HEK293 (cell line): ENCODE results near the gene ST3GAL2.

Experiments used
- CTCF ChIA-PET: fragments of 350-600 bp; formaldehyde crosslinking; extraction: SDS; loops from one replicate; lab custom pipeline; 2021; ENCODE audit warnings: antibody characterized with exemption; lab: Yijun Ruan, JAX
- POLR2A ChIA-PET: fragments of 300-600 bp; formaldehyde crosslinking; extraction: SDS; loops from one replicate; lab custom pipeline; 2020; ENCODE audit warnings: antibody characterized with exemption, inconsistent platforms; lab: Yijun Ruan, JAX
- H3K27ac ChIP-seq: fragments of 200-500 bp; sonication (Bioruptor generic); 2 replicates; pipeline ENCODE4 v1.5.1; 2014; ENCODE audit warnings: low read depth, low read length, control low read depth, inconsistent platforms; ENCODE audit errors: extremely low read depth
- H3K36me3 ChIP-seq, 2 experiments: fragments of 200-500 bp in 1 of 2; sonication (Bioruptor generic) in 1 of 2; 1 replicate in 1 of 2; 2 replicates in 1 of 2; pipeline ENCODE4 v1.5.1; 2014 to 2017; ENCODE audit warnings: inconsistent platforms in 2 of 2, low read length in 2 of 2; ENCODE audit not compliant: control insufficient read depth in 2 of 2, insufficient read depth in 1 of 2
- H3K4me1 ChIP-seq: fragments of 200-500 bp; sonication (Bioruptor generic); 2 replicates; pipeline ENCODE4 v1.5.1; 2014; ENCODE audit warnings: mild to moderate bottlenecking, low read length, inconsistent platforms; ENCODE audit not compliant: control insufficient read depth, insufficient read depth
- H3K4me3 ChIP-seq: 2 replicates; pipeline ENCODE4 v1.5.1; 2011; ENCODE audit warnings: low read depth, mild to moderate bottlenecking, control low read depth, low read length, moderate library complexity
- H3K9me3 ChIP-seq: fragments of 200-500 bp; sonication (Bioruptor generic); 2 replicates; pipeline ENCODE4 v1.5.1; 2014; ENCODE audit warnings: low read depth, low read length, inconsistent platforms; ENCODE audit not compliant: control insufficient read depth, insufficient read depth
- ATF2 ChIP-seq: fragments of 450-650 bp; formaldehyde crosslinking; IDR thresholded peaks from 2 replicates; pipeline ENCODE4 v1.5.1; 2016; ENCODE audit warnings: missing biosample characterization, missing genetic modification characterization, low read depth
- CTCF ChIP-seq: fragments of 450-650 bp; formaldehyde crosslinking; IDR thresholded peaks from 2 replicates; pipeline ENCODE4 v1.5.1; 2016; ENCODE audit warnings: missing biosample characterization, missing genetic modification characterization
- EGR2 ChIP-seq: fragments of 450-650 bp; formaldehyde crosslinking; IDR thresholded peaks from 2 replicates; pipeline ENCODE4 v1.5.1; 2016; ENCODE audit warnings: low read depth, missing biosample characterization, missing genetic modification characterization
- GLIS2 ChIP-seq: fragments of 450-650 bp; formaldehyde crosslinking; IDR thresholded peaks from 2 replicates; pipeline ENCODE4 v1.5.1; 2016; ENCODE audit warnings: missing biosample characterization, missing genetic modification characterization
- KLF1 ChIP-seq: fragments of 450-650 bp; formaldehyde crosslinking; IDR thresholded peaks from 2 replicates; pipeline ENCODE4 v1.5.1; 2016; ENCODE audit warnings: missing biosample characterization, missing genetic modification characterization
- KLF8 ChIP-seq: fragments of 450-650 bp; formaldehyde crosslinking; IDR thresholded peaks from 2 replicates; pipeline ENCODE4 v1.5.1; 2016; ENCODE audit warnings: missing biosample characterization, missing genetic modification characterization
- MYNN ChIP-seq: fragments of 450-650 bp; formaldehyde crosslinking; IDR thresholded peaks from 2 replicates; pipeline ENCODE4 v1.5.1; 2016; ENCODE audit warnings: missing biosample characterization, missing genetic modification characterization, borderline replicate concordance
- PATZ1 ChIP-seq: fragments of 450-650 bp; formaldehyde crosslinking; IDR thresholded peaks from 2 replicates; pipeline ENCODE4 v1.5.1; 2016; ENCODE audit warnings: missing biosample characterization, missing genetic modification characterization
- SETDB1 ChIP-seq: IDR thresholded peaks from one replicate; pipeline ENCODE4 v1.6.1; 2017; ENCODE audit warnings: mild to moderate bottlenecking, low read length, moderate library complexity, mixed read lengths; ENCODE audit not compliant: insufficient read length
- ZBTB17 ChIP-seq: fragments of 450-650 bp; formaldehyde crosslinking; IDR thresholded peaks from 2 replicates; pipeline ENCODE4 v1.5.1; 2016; ENCODE audit warnings: missing biosample characterization, missing genetic modification characterization
- ZIC2 ChIP-seq: fragments of 450-650 bp; formaldehyde crosslinking; IDR thresholded peaks from 2 replicates; pipeline ENCODE4 v1.5.1; 2016; ENCODE audit warnings: missing biosample characterization, missing genetic modification characterization
- ZNF10 ChIP-seq: fragments of 450-650 bp; formaldehyde crosslinking; IDR thresholded peaks from 2 replicates; pipeline ENCODE4 v1.5.1; 2017; ENCODE audit warnings: missing biosample characterization, missing genetic modification characterization
- ZNF211 ChIP-seq: fragments of 450-650 bp; formaldehyde crosslinking; IDR thresholded peaks from 2 replicates; pipeline ENCODE4 v1.5.1; 2016; ENCODE audit warnings: low read depth, missing biosample characterization, missing genetic modification characterization
- ZNF248 ChIP-seq: fragments of 450-650 bp; formaldehyde crosslinking; IDR thresholded peaks from 2 replicates; pipeline ENCODE4 v1.5.1; 2017; ENCODE audit warnings: missing biosample characterization, missing genetic modification characterization
- ZNF335 ChIP-seq: fragments of 450-650 bp; formaldehyde crosslinking; conservative IDR thresholded peaks from 2 replicates; pipeline ENCODE4 v1.5.1; 2016; ENCODE audit warnings: missing biosample characterization, missing genetic modification characterization
- ZNF394 ChIP-seq: fragments of 450-650 bp; formaldehyde crosslinking; IDR thresholded peaks from 2 replicates; pipeline ENCODE4 v1.5.1; 2016; ENCODE audit warnings: missing biosample characterization, missing genetic modification characterization, mild to moderate bottlenecking, moderate library complexity, borderline replicate concordance
- ZNF561 ChIP-seq: fragments of 450-650 bp; IDR thresholded peaks from 2 replicates; pipeline ENCODE4 v1.5.1; 2018; ENCODE audit warnings: missing biosample characterization, missing genetic modification characterization, borderline replicate concordance
- ZNF600 ChIP-seq: fragments of 450-650 bp; formaldehyde crosslinking; IDR thresholded peaks from 2 replicates; pipeline ENCODE4 v1.5.1; 2016; ENCODE audit warnings: missing biosample characterization, missing genetic modification characterization
- ZNF626 ChIP-seq: fragments of 450-650 bp; sonication (Bioruptor Pico); formaldehyde crosslinking; IDR thresholded peaks from 2 replicates; pipeline ENCODE4 v1.5.1; 2018; ENCODE audit warnings: missing biosample characterization, missing genetic modification characterization, inconsistent platforms
- ZNF629 ChIP-seq: fragments of 450-650 bp; formaldehyde crosslinking; IDR thresholded peaks from 2 replicates; pipeline ENCODE4 v1.5.1; 2017; ENCODE audit warnings: missing biosample characterization, missing genetic modification characterization
- ZNF660 ChIP-seq: fragments of 450-650 bp; IDR thresholded peaks from 2 replicates; pipeline ENCODE4 v1.5.1; 2018; ENCODE audit warnings: missing biosample characterization, mild to moderate bottlenecking, missing genetic modification characterization
- ZXDB ChIP-seq: fragments of 450-650 bp; formaldehyde crosslinking; IDR thresholded peaks from 2 replicates; pipeline ENCODE4 v1.5.1; 2016; ENCODE audit warnings: missing biosample characterization, missing genetic modification characterization
- TF ChIP-seq, protein P1 (sequence below): fragments of 450-650 bp; formaldehyde crosslinking; IDR thresholded peaks from 2 replicates; pipeline ENCODE4 v1.5.1; 2016; ENCODE audit warnings: missing biosample characterization, missing genetic modification characterization
- TF ChIP-seq, protein P2 (sequence below): fragments of 450-650 bp; IDR thresholded peaks from 2 replicates; pipeline ENCODE4 v1.5.1; 2018; ENCODE audit warnings: missing biosample characterization, mild to moderate bottlenecking, missing genetic modification characterization
- TF ChIP-seq, protein P3 (sequence below): fragments of 450-650 bp; formaldehyde crosslinking; IDR thresholded peaks from 2 replicates; pipeline ENCODE4 v1.5.1; 2016; ENCODE audit warnings: missing biosample characterization, missing genetic modification characterization

Gene ST3GAL2

DNA sequence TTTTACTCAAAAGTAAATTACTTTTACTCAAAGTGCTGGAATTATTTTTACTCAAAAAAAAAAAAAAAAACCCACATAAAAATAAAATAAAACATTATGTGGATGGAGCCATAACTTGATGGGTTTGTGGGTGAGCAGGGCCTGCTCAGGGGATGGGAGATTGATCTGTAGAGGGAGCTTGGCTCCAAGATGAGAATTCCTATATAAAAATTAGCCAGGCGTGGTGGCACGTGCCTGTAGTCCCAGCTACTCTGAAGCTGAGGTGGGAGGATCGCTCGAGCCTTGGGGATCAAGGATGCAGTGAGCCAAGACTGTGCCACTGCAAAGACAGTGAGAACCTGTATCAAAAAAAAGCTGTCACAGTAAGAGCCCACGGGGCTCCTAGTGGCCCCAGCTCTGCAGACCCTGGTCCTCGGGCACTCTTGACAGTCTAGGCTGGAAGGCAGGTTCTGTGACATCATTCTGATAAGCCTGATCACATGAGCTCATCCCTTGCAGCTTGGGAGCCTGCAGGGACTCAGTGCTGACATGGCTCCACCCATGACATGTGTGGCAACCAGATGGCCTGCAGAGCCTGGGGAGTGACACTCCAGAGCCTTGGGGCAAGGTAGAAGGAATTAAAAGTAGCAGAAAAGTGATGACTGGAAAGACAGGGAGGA is 42.5 kb downstream of the ST3GAL2 start:
- H3K4me3 ChIP-seq, result no peak overlapping the region
- peaks cover 0 to 65% of the 10 kb centered on the region in 2 experiments; a peak in 1 of 3 replicates for H3K36me3 ChIP-seq
- CTCF ChIA-PET, result interaction anchor here (0.6 to 1.4 kb wide), 5 partner anchors 9 to 118 kb away, joined by 3 to 5 read pairs (median 3); partner anchors contain the start of gene FCSK
- POLR2A ChIA-PET, result interaction anchor here (0.6 to 1.1 kb wide), 3 partner anchors 15 to 131 kb away, joined by 3 to 4 read pairs (median 3); no protein-coding TSS in a partner anchor
- no peaks in the 10 kb centered on the region for H3K9me3 ChIP-seq
- no peak overlapping the region for H3K27ac ChIP-seq
- no peaks in the 10 kb centered on the region for H3K4me1 ChIP-seq
- no peak for TF ChIP-seq SETDB1
- TF ChIP-seq CTCF, result peak; percentile 16; the same call in 1 of the 2 replicates
- TF ChIP-seq ZNF335 (tag by site-specific recombination), result peak; percentile 48
- TF ChIP-seq, protein P1, sequence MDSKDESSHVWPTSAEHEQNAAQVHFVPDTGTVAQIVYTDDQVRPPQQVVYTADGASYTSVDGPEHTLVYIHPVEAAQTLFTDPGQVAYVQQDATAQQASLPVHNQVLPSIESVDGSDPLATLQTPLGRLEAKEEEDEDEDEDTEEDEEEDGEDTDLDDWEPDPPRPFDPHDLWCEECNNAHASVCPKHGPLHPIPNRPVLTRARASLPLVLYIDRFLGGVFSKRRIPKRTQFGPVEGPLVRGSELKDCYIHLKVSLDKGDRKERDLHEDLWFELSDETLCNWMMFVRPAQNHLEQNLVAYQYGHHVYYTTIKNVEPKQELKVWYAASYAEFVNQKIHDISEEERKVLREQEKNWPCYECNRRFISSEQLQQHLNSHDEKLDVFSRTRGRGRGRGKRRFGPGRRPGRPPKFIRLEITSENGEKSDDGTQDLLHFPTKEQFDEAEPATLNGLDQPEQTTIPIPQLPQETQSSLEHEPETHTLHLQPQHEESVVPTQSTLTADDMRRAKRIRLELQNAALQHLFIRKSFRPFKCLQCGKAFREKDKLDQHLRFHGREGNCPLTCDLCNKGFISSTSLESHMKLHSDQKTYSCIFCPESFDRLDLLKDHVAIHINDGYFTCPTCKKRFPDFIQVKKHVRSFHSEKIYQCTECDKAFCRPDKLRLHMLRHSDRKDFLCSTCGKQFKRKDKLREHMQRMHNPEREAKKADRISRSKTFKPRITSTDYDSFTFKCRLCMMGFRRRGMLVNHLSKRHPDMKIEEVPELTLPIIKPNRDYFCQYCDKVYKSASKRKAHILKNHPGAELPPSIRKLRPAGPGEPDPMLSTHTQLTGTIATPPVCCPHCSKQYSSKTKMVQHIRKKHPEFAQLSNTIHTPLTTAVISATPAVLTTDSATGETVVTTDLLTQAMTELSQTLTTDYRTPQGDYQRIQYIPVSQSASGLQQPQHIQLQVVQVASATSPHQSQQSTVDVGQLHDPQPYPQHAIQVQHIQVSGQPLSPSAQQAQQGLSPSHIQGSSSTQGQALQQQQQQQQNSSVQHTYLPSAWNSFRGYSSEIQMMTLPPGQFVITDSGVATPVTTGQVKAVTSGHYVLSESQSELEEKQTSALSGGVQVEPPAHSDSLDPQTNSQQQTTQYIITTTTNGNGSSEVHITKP (tag by site-specific recombination), result peak; percentile 52; the same call in 1 of the 2 replicates
- TF ChIP-seq ZNF626 (tag by site-specific recombination), result no peak
- peak; percentile 24; the same call in 1 of the 2 replicates for TF ChIP-seq ZNF394 (tag by site-specific recombination)
- no peak for TF ChIP-seq KLF8 (tag by site-specific recombination)
- TF ChIP-seq, protein P2, sequence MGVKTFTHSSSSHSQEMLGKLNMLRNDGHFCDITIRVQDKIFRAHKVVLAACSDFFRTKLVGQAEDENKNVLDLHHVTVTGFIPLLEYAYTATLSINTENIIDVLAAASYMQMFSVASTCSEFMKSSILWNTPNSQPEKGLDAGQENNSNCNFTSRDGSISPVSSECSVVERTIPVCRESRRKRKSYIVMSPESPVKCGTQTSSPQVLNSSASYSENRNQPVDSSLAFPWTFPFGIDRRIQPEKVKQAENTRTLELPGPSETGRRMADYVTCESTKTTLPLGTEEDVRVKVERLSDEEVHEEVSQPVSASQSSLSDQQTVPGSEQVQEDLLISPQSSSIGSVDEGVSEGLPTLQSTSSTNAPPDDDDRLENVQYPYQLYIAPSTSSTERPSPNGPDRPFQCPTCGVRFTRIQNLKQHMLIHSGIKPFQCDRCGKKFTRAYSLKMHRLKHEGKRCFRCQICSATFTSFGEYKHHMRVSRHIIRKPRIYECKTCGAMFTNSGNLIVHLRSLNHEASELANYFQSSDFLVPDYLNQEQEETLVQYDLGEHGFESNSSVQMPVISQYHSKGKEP (tag by site-specific recombination), result peak; percentile 41
- TF ChIP-seq MYNN (tag by site-specific recombination), result peak; percentile 82
- peak; percentile 74 for TF ChIP-seq ZBTB17 (tag by site-specific recombination)
- peak; percentile 58 for TF ChIP-seq ZIC2 (tag by site-specific recombination)
- TF ChIP-seq, protein P3, sequence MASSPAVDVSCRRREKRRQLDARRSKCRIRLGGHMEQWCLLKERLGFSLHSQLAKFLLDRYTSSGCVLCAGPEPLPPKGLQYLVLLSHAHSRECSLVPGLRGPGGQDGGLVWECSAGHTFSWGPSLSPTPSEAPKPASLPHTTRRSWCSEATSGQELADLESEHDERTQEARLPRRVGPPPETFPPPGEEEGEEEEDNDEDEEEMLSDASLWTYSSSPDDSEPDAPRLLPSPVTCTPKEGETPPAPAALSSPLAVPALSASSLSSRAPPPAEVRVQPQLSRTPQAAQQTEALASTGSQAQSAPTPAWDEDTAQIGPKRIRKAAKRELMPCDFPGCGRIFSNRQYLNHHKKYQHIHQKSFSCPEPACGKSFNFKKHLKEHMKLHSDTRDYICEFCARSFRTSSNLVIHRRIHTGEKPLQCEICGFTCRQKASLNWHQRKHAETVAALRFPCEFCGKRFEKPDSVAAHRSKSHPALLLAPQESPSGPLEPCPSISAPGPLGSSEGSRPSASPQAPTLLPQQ (tag by site-specific recombination), result 0 out of 2 replicates have a peak, but pooled peaks have one; percentile 14
- TF ChIP-seq ZXDB (tag by site-specific recombination), result peak; percentile 63; the same call in 1 of the 2 replicates
- TF ChIP-seq ZNF561, result 0 out of 2 replicates have a peak, but pooled peaks have one; percentile 48
- no peak for TF ChIP-seq ZNF211 (tag by site-specific recombination)
- peak; percentile 92 for TF ChIP-seq ZNF10
- TF ChIP-seq ATF2, result peak; percentile 83
- TF ChIP-seq PATZ1 (tag by site-specific recombination), result 0 out of 2 replicates have a peak, but pooled peaks have one; percentile 31
- peak; percentile 56; the same call in 1 of the 2 replicates for TF ChIP-seq ZNF600
- peak; percentile 18; the same call in 1 of the 2 replicates for TF ChIP-seq GLIS2 (tag by site-specific recombination)
- peak; percentile 88 for TF ChIP-seq ZNF629 (tag by site-specific recombination)
- TF ChIP-seq EGR2, result no peak
- TF ChIP-seq ZNF660 (tag by site-specific recombination), result 0 out of 2 replicates have a peak, but pooled peaks have one; percentile 25
- TF ChIP-seq KLF1, result peak; percentile 66
- TF ChIP-seq ZNF248 (tag by site-specific recombination), result no peak
